Measurements from ENCODE around the gene GBF1.

GRCh38 chr10:102202386-102202785 is 42.9 kb upstream of the GBF1 start:
- TF ChIP-seq CTCF (IDR thresholded peaks at IDR 0.05) (no peak), POLR2A (IDR thresholded peaks at IDR 0.05) (no peak)

All from body of pancreas (tissue), 4 donors.